Caco-2 (cell line): ENCODE measurements around the gene NOS1AP. TPM values are rescaled to one million over a fixed set of nuclear protein-coding genes. Genes with fewer than 3 reads are reported as not detected.

ENCODE experiments used
- BruUV-seq: library from RNA; stranded (reverse); fragments of 400-500 nt; replicated peaks from 2 replicates; lab custom pipeline; 2021; lab: Mats Ljungman, UMichigan
- CTCF ChIA-PET: fragments of 300-600 bp; sonication (Branson Sonifier 250); formaldehyde crosslinking; loops from one replicate; lab custom pipeline; 2022; ENCODE audit warnings: antibody characterized with exemption; lab: Charles Lee
- POLR2A ChIA-PET: fragments of 300-600 bp; sonication (Branson Sonifier 250); formaldehyde crosslinking; loops from one replicate; lab custom pipeline; 2022; ENCODE audit warnings: antibody characterized with exemption; lab: Charles Lee
- DNase-seq, 2 experiments: peaks; one replicate each; pipeline versions ENCODE4 v3.0.0 to v3.0.0-alpha.2; 2020 to 2022
- H3K27me3 ChIP-seq: replicated peaks from 2 replicates; pipeline ENCODE4 v1.6.0; 2011; ENCODE audit warnings: low read length; ENCODE audit not compliant: control insufficient read depth, insufficient read depth
- H3K36me3 ChIP-seq: 2 replicates; pipeline ENCODE4 v1.5.1; 2011; ENCODE audit warnings: low read length; ENCODE audit not compliant: control insufficient read depth, insufficient read depth
- H3K4me1 ChIP-seq: fragments of 250-450 bp; sonication (Bioruptor Pico); 2 replicates; pipeline ENCODE4 v1.5.1; 2020; ENCODE audit warnings: mild to moderate bottlenecking
- H3K4me3 ChIP-seq: 2 replicates; pipeline ENCODE4 v1.5.1; 2011; ENCODE audit warnings: low read depth, mild to moderate bottlenecking, control low read depth, low read length
- H3K9me3 ChIP-seq: fragments of 250-450 bp; sonication (Bioruptor Pico); 2 replicates; pipeline ENCODE4 v1.5.1; 2020; ENCODE audit warnings: mild to moderate bottlenecking, moderate library complexity
- H3K27ac Mint-ChIP-seq: one replicate; pipeline ENCODE4 v1.8.0; 2022; ENCODE audit warnings: mixed read lengths; ENCODE audit not compliant: unreplicated experiment
- H3K27me3 Mint-ChIP-seq: one replicate; pipeline ENCODE4 v1.8.0; 2022; ENCODE audit warnings: mixed read lengths; ENCODE audit not compliant: insufficient read depth, unreplicated experiment
- H3K36me3 Mint-ChIP-seq: one replicate; pipeline ENCODE4 v1.8.0; 2022; ENCODE audit warnings: mild to moderate bottlenecking, mixed read lengths; ENCODE audit not compliant: insufficient read depth, unreplicated experiment
- H3K4me1 Mint-ChIP-seq: one replicate; pipeline ENCODE4 v1.8.0; 2022; ENCODE audit warnings: low read depth, mixed read lengths; ENCODE audit not compliant: unreplicated experiment
- H3K4me3 Mint-ChIP-seq: one replicate; pipeline ENCODE4 v1.8.0; 2022; ENCODE audit warnings: mild to moderate bottlenecking, moderate library complexity, mixed read lengths; ENCODE audit not compliant: unreplicated experiment
- H3K9me3 Mint-ChIP-seq: one replicate; pipeline ENCODE4 v1.8.0; 2022; ENCODE audit warnings: mixed read lengths; ENCODE audit not compliant: unreplicated experiment
- CTCF ChIP-seq, 2 experiments: fragments of 200-600 bp in 1 of 2; IDR thresholded peaks; 1 replicate in 1 of 2; 2 replicates in 1 of 2; pipeline versions ENCODE4 v1.5.1 to v1.8.0; 2011 to 2022; ENCODE audit warnings: antibody characterized with exemption in 1 of 2, control low read depth in 1 of 2, inconsistent platforms in 1 of 2, low read depth in 1 of 2, low read length in 1 of 2, mild to moderate bottlenecking in 1 of 2, moderate library complexity in 1 of 2; ENCODE audit not compliant: insufficient read depth in 1 of 2, severe bottlenecking in 1 of 2, unreplicated experiment in 1 of 2
- intact Hi-C: fragments of 100-400 bp; cut with micrococcal nuclease; formaldehyde crosslinking; loops from one replicate; pipeline ENCODE4 v1.10.0; 2022; ENCODE audit not compliant: unreplicated experiment
- total RNA-seq: library from RNA; stranded (reverse); gene quantifications from 2 replicates; pipeline ENCODE4 v1.2.3, GENCODE V29; 2022

The NOS1AP gene
- total RNA-seq, 1 experiment from 2014 or later, result 5.5 TPM

- no peak for DNase-seq
- BruUV-seq, result no TSS peak
- intact Hi-C loops, result no loop called here
- H3K27ac Mint-ChIP-seq, result no peak overlapping the region
- H3K4me1 ChIP-seq, result no peaks in the 10 kb centered on the region
- no peaks in the 10 kb centered on the region for H3K27me3 Mint-ChIP-seq
- CTCF ChIA-PET, result no interaction called here
- peaks cover 21% of the 10 kb centered on the region for H3K4me1 Mint-ChIP-seq
- no peaks in the 10 kb centered on the region for H3K36me3 ChIP-seq
- H3K27me3 ChIP-seq, result no peaks in the 10 kb centered on the region
- H3K36me3 Mint-ChIP-seq, result peaks cover 6% of the 10 kb centered on the region
- H3K4me3 Mint-ChIP-seq, result no peak overlapping the region
- no peaks in the 10 kb centered on the region for H3K9me3 ChIP-seq
- no peaks in the 10 kb centered on the region for H3K9me3 Mint-ChIP-seq
- POLR2A ChIA-PET, result no interaction called here
- TF ChIP-seq CTCF (IDR thresholded peaks at IDR 0.05; ENCODE audit: insufficient read depth in 1 of 2, low read depth in 1 of 2, low read length in 1 of 2, severe bottlenecking in 1 of 2, unreplicated experiment in 1 of 2), result no peak
- H3K4me3 ChIP-seq, result no peak overlapping the region
These were observed 147.1 kb downstream of the NOS1AP start for GRCh38 chr1:162216604-162217003.

- CTCF ChIA-PET, result no interaction called here
- no peaks in the 10 kb centered on the region for H3K9me3 Mint-ChIP-seq
- no TSS peak for BruUV-seq
- H3K9me3 ChIP-seq, result no peaks in the 10 kb centered on the region
- H3K27ac Mint-ChIP-seq, result no peak overlapping the region
- peaks cover 6% of the 10 kb centered on the region for H3K36me3 Mint-ChIP-seq
- intact Hi-C loops, result no loop called here
- TF ChIP-seq CTCF (IDR thresholded peaks at IDR 0.05; ENCODE audit: insufficient read depth in 1 of 2, low read depth in 1 of 2, low read length in 1 of 2, severe bottlenecking in 1 of 2, unreplicated experiment in 1 of 2), result no peak
- H3K4me1 ChIP-seq, result no peaks in the 10 kb centered on the region
- POLR2A ChIA-PET, result no interaction called here
- no peak overlapping the region for H3K4me3 ChIP-seq
- H3K27me3 Mint-ChIP-seq, result no peaks in the 10 kb centered on the region
- no peaks in the 10 kb centered on the region for H3K36me3 ChIP-seq
- H3K4me1 Mint-ChIP-seq, result peaks cover 21% of the 10 kb centered on the region
- H3K4me3 Mint-ChIP-seq, result no peak overlapping the region
- H3K27me3 ChIP-seq, result no peaks in the 10 kb centered on the region
- DNase-seq, result no peak
These were observed 148.2 kb downstream of the NOS1AP start for GRCh38 chr1:162217706-162218105.

DNA sequence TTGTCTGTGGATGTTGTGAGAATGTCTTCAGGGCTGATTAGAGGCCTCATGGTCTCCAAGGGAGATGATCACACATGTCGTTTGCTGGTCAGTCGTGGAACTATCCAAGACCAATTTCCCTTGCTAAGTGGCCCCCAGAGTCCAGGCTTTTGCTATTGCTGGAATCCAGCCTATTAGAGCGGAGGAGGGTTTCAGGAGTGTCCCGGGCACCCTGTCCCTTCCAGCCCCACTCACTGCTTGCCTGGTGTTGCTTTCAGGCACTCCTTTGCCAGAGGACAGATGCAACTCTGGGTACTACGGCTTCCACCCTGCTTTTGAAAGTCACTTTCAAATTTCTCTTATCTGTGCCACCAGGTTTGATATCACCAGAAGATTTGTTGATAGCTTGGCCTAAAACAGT, 149.1 kb downstream of the NOS1AP start:
- H3K36me3 ChIP-seq, result no peaks in the 10 kb centered on the region
- no TSS peak for BruUV-seq
- Mint-ChIP-seq H3K9me3 (no peaks in the 10 kb centered on the region), H3K4me3 (no peak overlapping the region), H3K36me3 (peaks cover 6% of the 10 kb centered on the region), H3K27ac (no peak overlapping the region), H3K4me1 (peaks cover 21% of the 10 kb centered on the region), H3K27me3 (no peaks in the 10 kb centered on the region)
- no peak overlapping the region for H3K4me3 ChIP-seq
- H3K4me1 ChIP-seq, result no peaks in the 10 kb centered on the region
- POLR2A ChIA-PET, result no interaction called here
- no peaks in the 10 kb centered on the region for H3K9me3 ChIP-seq
- H3K27me3 ChIP-seq, result no peaks in the 10 kb centered on the region
- CTCF ChIA-PET, result interaction anchor here (0.6 kb wide), 1 partner anchor 71 kb away, joined by 4 read pairs; no protein-coding TSS in a partner anchor
- TF ChIP-seq CTCF (IDR thresholded peaks at IDR 0.05; ENCODE audit: insufficient read depth in 1 of 2, low read depth in 1 of 2, low read length in 1 of 2, severe bottlenecking in 1 of 2, unreplicated experiment in 1 of 2), result no peak
- no peak for DNase-seq
- intact Hi-C loops, result no loop called here
